HG02870 (cell line): ENCODE data around the gene HTR6.
"Not testable (repeated sequence)": the region's sequence is repeated elsewhere in the genome, so short reads cannot be mapped to it uniquely, and the experiment has no call there.

Experiments used
- ATAC-seq: cut with Tn5 transposase; IDR thresholded peaks from one replicate; pipeline ENCODE4 v1.9.1; 2021; ENCODE audit warnings: mild to moderate bottlenecking, moderate library complexity; ENCODE audit not compliant: unreplicated experiment

Gene HTR6

GRCh38 chr1:19664453-19665185 lies at the start of gene HTR6:
Gene HTR6 (plus strand): TSS chr1:19664875. CDS start chr1:19665754, 879 bp downstream.
- ATAC-seq: no peak

GRCh38 chr1:19615438-19615837 lies 49.2 kb upstream of the HTR6 start:
- ATAC-seq: no peak

- no peak for ATAC-seq
Observed at GRCh38 chr1:19616489-19616888, 48.2 kb upstream of the HTR6 start.

GRCh38 chr1:19617376-19617775 lies 47.3 kb upstream of the HTR6 start:
- ATAC-seq: no peak

GRCh38 chr1:19618428-19618827 lies 46.2 kb upstream of the HTR6 start:
- ATAC-seq: no peak

- ATAC-seq: no peak
Observed at GRCh38 chr1:19619697-19620384, 44.8 kb upstream of the HTR6 start.

GRCh38 chr1:19620786-19621185 lies 43.9 kb upstream of the HTR6 start:
- ATAC-seq: no peak

- ATAC-seq: no peak
Observed at GRCh38 chr1:19621274-19621950, 43.3 kb upstream of the HTR6 start.

GRCh38 chr1:19622204-19622603 lies 42.5 kb upstream of the HTR6 start:
- ATAC-seq: no peak

- no peak for ATAC-seq
Observed at GRCh38 chr1:19623523-19623922, 41.2 kb upstream of the HTR6 start.

- ATAC-seq: no peak
Observed at GRCh38 chr1:19625291-19625937, 39.3 kb upstream of the HTR6 start.

- ATAC-seq: no peak
Observed at GRCh38 chr1:19628879-19629278, 35.8 kb upstream of the HTR6 start.

- ATAC-seq: no peak
Observed at GRCh38 chr1:19629357-19629756, 35.3 kb upstream of the HTR6 start.

GRCh38 chr1:19630192-19630591 lies 34.5 kb upstream of the HTR6 start:
- not testable (repeated sequence) for ATAC-seq

GRCh38 chr1:19630720-19631395 lies 33.8 kb upstream of the HTR6 start:
- no peak for ATAC-seq

- ATAC-seq: no peak
Observed at GRCh38 chr1:19632211-19632610, 32.5 kb upstream of the HTR6 start.

- no peak for ATAC-seq
Observed at GRCh38 chr1:19633106-19633505, 31.6 kb upstream of the HTR6 start.

- ATAC-seq: not testable (repeated sequence)
Observed at GRCh38 chr1:19635064-19635463, 29.6 kb upstream of the HTR6 start.

GRCh38 chr1:19635646-19636045 lies 29.0 kb upstream of the HTR6 start:
- no peak for ATAC-seq

- no peak for ATAC-seq
Observed at GRCh38 chr1:19636065-19636464, 28.6 kb upstream of the HTR6 start.

- ATAC-seq: not testable (repeated sequence)
Observed at GRCh38 chr1:19636749-19637148, 27.9 kb upstream of the HTR6 start.
